Posterior cingulate gyrus (tissue), 11 donors: Measurements from ENCODE around the gene SLC27A2.
A peak's percentile ranks its signal among the peaks of the same experiment; 100 is the strongest.
"Not testable (repeated sequence)": the region's sequence is repeated elsewhere in the genome, so short reads cannot be mapped to it uniquely, and the experiment has no call there.

ENCODE experiments used
- DNase-seq, 10 donors: peaks; one replicate each; pipeline versions ENCODE4 v3.0.0 to v3.0.0-alpha.2; 2020 to 2021; ENCODE audit warnings: mixed read lengths in 3 of 10
- intact Hi-C: fragments of 100-400 bp; cut with DNase I; formaldehyde crosslinking; loops from one replicate; pipeline ENCODE4 v1.15.1; 2023

SLC27A2 gene

GRCh38 chr15:50181969-50182218 lies at the start of gene SLC27A2:
SLC27A2 (plus strand) TSS chr15:50182196; CDS start chr15:50182428, 232 bp downstream.
- DNase-seq = peak in 2 of 10 donors; percentile 11 to 87
- intact Hi-C loops = no loop called here

GRCh38 chr15:50132251-50132984 lies 49.6 kb upstream of the SLC27A2 start:
- DNase-seq, intact Hi-C loops: not testable (repeated sequence)

- no peak for DNase-seq
- intact Hi-C loops = no loop called here
These were observed 47.4 kb upstream of the SLC27A2 start for GRCh38 chr15:50134524-50135024.

- no peak for DNase-seq
These were observed 46.9 kb upstream of the SLC27A2 start for GRCh38 chr15:50135031-50135551.

GRCh38 chr15:50137330-50137761 lies 44.6 kb upstream of the SLC27A2 start:
- intact Hi-C loops = no loop called here
- no peak for DNase-seq

More at GRCh38 chr15:50135031-50135551, 46.9 kb upstream of the SLC27A2 start:
- intact Hi-C loops = no loop called here

- intact Hi-C loops = no loop called here
- DNase-seq = no peak
These were observed 44.1 kb upstream of the SLC27A2 start for GRCh38 chr15:50137893-50138292.

GRCh38 chr15:50138391-50138790 lies 43.6 kb upstream of the SLC27A2 start:
- DNase-seq = no peak
- intact Hi-C loops = no loop called here

GRCh38 chr15:50140098-50140497 lies 41.9 kb upstream of the SLC27A2 start:
- intact Hi-C loops = loop anchor here (10.0 kb wide), 1 partner anchor 1775 kb away; no protein-coding TSS in a partner anchor
- DNase-seq = no peak

GRCh38 chr15:50140983-50141382 lies 41.0 kb upstream of the SLC27A2 start:
- no peak for DNase-seq
- intact Hi-C loops = loop anchor here (10.0 kb wide), 1 partner anchor 1776 kb away; no protein-coding TSS in a partner anchor

GRCh38 chr15:50141856-50142255 lies 40.1 kb upstream of the SLC27A2 start:
- no peak for DNase-seq
- intact Hi-C loops = loop anchor here (10.0 kb wide), 1 partner anchor 1777 kb away; no protein-coding TSS in a partner anchor

GRCh38 chr15:50143255-50143860 lies 38.6 kb upstream of the SLC27A2 start:
- intact Hi-C loops = loop anchor here (10.0 kb wide), 1 partner anchor 1779 kb away; no protein-coding TSS in a partner anchor
- no peak for DNase-seq

- DNase-seq = no peak
- intact Hi-C loops = loop anchor here (2.0 to 10.0 kb wide), 3 partner anchors 910 to 1780 kb away; no protein-coding TSS in a partner anchor
These were observed 37.5 kb upstream of the SLC27A2 start for GRCh38 chr15:50144341-50145120.

- DNase-seq = no peak
- intact Hi-C loops = loop anchor here (2.0 to 10.0 kb wide), 3 partner anchors 911 to 1781 kb away; no protein-coding TSS in a partner anchor
These were observed 36.5 kb upstream of the SLC27A2 start for GRCh38 chr15:50145451-50145872.

- DNase-seq = no peak
- intact Hi-C loops = loop anchor here (10.0 kb wide), 1 partner anchor 1782 kb away; no protein-coding TSS in a partner anchor
These were observed 35.4 kb upstream of the SLC27A2 start for GRCh38 chr15:50146632-50147031.

GRCh38 chr15:50148362-50148963 lies 33.5 kb upstream of the SLC27A2 start:
- no peak for DNase-seq
- intact Hi-C loops = loop anchor here (10.0 kb wide), 1 partner anchor 1784 kb away; no protein-coding TSS in a partner anchor

- intact Hi-C loops = loop anchor here (10.0 kb wide), 1 partner anchor 1784 kb away; no protein-coding TSS in a partner anchor
- DNase-seq = no peak
These were observed 32.9 kb upstream of the SLC27A2 start for GRCh38 chr15:50149090-50149489.

GRCh38 chr15:50150349-50150748 lies 31.6 kb upstream of the SLC27A2 start:
- intact Hi-C loops = no loop called here
- no peak for DNase-seq

GRCh38 chr15:50150851-50151250 lies 31.1 kb upstream of the SLC27A2 start:
- intact Hi-C loops = no loop called here
- no peak for DNase-seq

GRCh38 chr15:50151476-50151875 lies 30.5 kb upstream of the SLC27A2 start:
- no peak for DNase-seq
- intact Hi-C loops = no loop called here

GRCh38 chr15:50158236-50158635 lies 23.8 kb upstream of the SLC27A2 start:
- DNase-seq, intact Hi-C loops: not testable (repeated sequence)
